Measurements from ENCODE around the gene CKAP5.

CKAP5 gene

GRCh38 chr11:46738887-46739286 lies 107.2 kb downstream of the CKAP5 start:
- peaks cover 28% of the 10 kb centered on the region for H3K36me3 ChIP-seq (ENCODE audit: control insufficient read depth, low read length)
- no peak overlapping the region for H3K27ac ChIP-seq (ENCODE audit: low read depth, low read length)
- no peaks in the 10 kb centered on the region for H3K9me2 ChIP-seq (replicated peaks; ENCODE audit: control insufficient read depth, low read length)
- no peaks in the 10 kb centered on the region for H3K79me2 ChIP-seq (ENCODE audit: control insufficient read depth, low read length)
- no peaks in the 10 kb centered on the region for H3K4me1 ChIP-seq (ENCODE audit: control insufficient read depth, low read length)
- no peaks in the 10 kb centered on the region for H4K20me1 ChIP-seq (ENCODE audit: control insufficient read depth, insufficient read depth, low read depth, low read length)
- H3F3A ChIP-seq (ENCODE audit: control insufficient read depth, insufficient read depth) = no peaks in the 10 kb centered on the region
- no peaks in the 10 kb centered on the region for H3K9me3 ChIP-seq (ENCODE audit: control insufficient read depth, insufficient read depth, low read length)
- H3K4me3 ChIP-seq (ENCODE audit: low read length) = no peak overlapping the region
- no peaks in the 10 kb centered on the region for H3K27me3 ChIP-seq (ENCODE audit: control insufficient read depth, low read length)
- no peak for TF ChIP-seq CTCF (IDR thresholded peaks at IDR 0.05; ENCODE audit: low read depth, low read length, poor library complexity, severe bottlenecking)
- TF ChIP-seq EZH2phosphoT487 (IDR thresholded peaks at IDR 0.05; ENCODE audit: borderline replicate concordance, low read length) = no peak
- H3K4me2 ChIP-seq (ENCODE audit: low read length) = no peak overlapping the region

- no peaks in the 10 kb centered on the region for H4K20me1 ChIP-seq (ENCODE audit: control insufficient read depth, insufficient read depth, low read depth, low read length)
- TF ChIP-seq CTCF (IDR thresholded peaks at IDR 0.05; ENCODE audit: low read depth, low read length, poor library complexity, severe bottlenecking) (no peak), EZH2phosphoT487 (IDR thresholded peaks at IDR 0.05; ENCODE audit: borderline replicate concordance, low read length) (no peak)
- no peaks in the 10 kb centered on the region for H3K9me3 ChIP-seq (ENCODE audit: control insufficient read depth, insufficient read depth, low read length)
- no peaks in the 10 kb centered on the region for H3F3A ChIP-seq (ENCODE audit: control insufficient read depth, insufficient read depth)
- H3K27ac ChIP-seq (ENCODE audit: low read depth, low read length) = no peak overlapping the region
- no peak overlapping the region for H3K4me3 ChIP-seq (ENCODE audit: low read length)
- H3K9me2 ChIP-seq (replicated peaks; ENCODE audit: control insufficient read depth, low read length) = no peaks in the 10 kb centered on the region
- no peaks in the 10 kb centered on the region for H3K4me1 ChIP-seq (ENCODE audit: control insufficient read depth, low read length)
- peaks cover 17% of the 10 kb centered on the region for H3K36me3 ChIP-seq (ENCODE audit: control insufficient read depth, low read length)
- H3K4me2 ChIP-seq (ENCODE audit: low read length) = no peak overlapping the region
- H3K27me3 ChIP-seq (ENCODE audit: control insufficient read depth, low read length) = no peaks in the 10 kb centered on the region
- no peaks in the 10 kb centered on the region for H3K79me2 ChIP-seq (ENCODE audit: control insufficient read depth, low read length)
Observed at GRCh38 chr11:46737699-46738098, 108.4 kb downstream of the CKAP5 start.

GRCh38 chr11:46736615-46737014 lies 109.5 kb downstream of the CKAP5 start:
- H3K4me3 ChIP-seq (ENCODE audit: low read length) = no peak overlapping the region
- no peaks in the 10 kb centered on the region for H3K79me2 ChIP-seq (ENCODE audit: control insufficient read depth, low read length)
- H3F3A ChIP-seq (ENCODE audit: control insufficient read depth, insufficient read depth) = no peaks in the 10 kb centered on the region
- H3K36me3 ChIP-seq (ENCODE audit: control insufficient read depth, low read length) = peaks cover 6% of the 10 kb centered on the region
- no peaks in the 10 kb centered on the region for H4K20me1 ChIP-seq (ENCODE audit: control insufficient read depth, insufficient read depth, low read depth, low read length)
- no peak overlapping the region for H3K27ac ChIP-seq (ENCODE audit: low read depth, low read length)
- no peak overlapping the region for H3K4me2 ChIP-seq (ENCODE audit: low read length)
- H3K9me2 ChIP-seq (replicated peaks; ENCODE audit: control insufficient read depth, low read length) = no peaks in the 10 kb centered on the region
- TF ChIP-seq CTCF (IDR thresholded peaks at IDR 0.05; ENCODE audit: low read depth, low read length, poor library complexity, severe bottlenecking) (no peak), EZH2phosphoT487 (IDR thresholded peaks at IDR 0.05; ENCODE audit: borderline replicate concordance, low read length) (no peak)
- H3K27me3 ChIP-seq (ENCODE audit: control insufficient read depth, low read length) = no peaks in the 10 kb centered on the region
- H3K9me3 ChIP-seq (ENCODE audit: control insufficient read depth, insufficient read depth, low read length) = no peaks in the 10 kb centered on the region
- H3K4me1 ChIP-seq (ENCODE audit: control insufficient read depth, low read length) = no peaks in the 10 kb centered on the region

GRCh38 chr11:46736146-46736545 lies 109.9 kb downstream of the CKAP5 start:
- Histone ChIP-seq H3K4me1 (ENCODE audit: control insufficient read depth, low read length) (no peaks in the 10 kb centered on the region), H3K9me2 (replicated peaks; ENCODE audit: control insufficient read depth, low read length) (no peaks in the 10 kb centered on the region), H3K4me3 (ENCODE audit: low read length) (no peak overlapping the region), H3F3A (ENCODE audit: control insufficient read depth, insufficient read depth) (no peaks in the 10 kb centered on the region), H3K9me3 (ENCODE audit: control insufficient read depth, insufficient read depth, low read length) (no peaks in the 10 kb centered on the region), H4K20me1 (ENCODE audit: control insufficient read depth, insufficient read depth, low read depth, low read length) (no peaks in the 10 kb centered on the region), H3K27ac (ENCODE audit: low read depth, low read length) (no peak overlapping the region), H3K4me2 (ENCODE audit: low read length) (no peak overlapping the region), H3K79me2 (ENCODE audit: control insufficient read depth, low read length) (no peaks in the 10 kb centered on the region), H3K36me3 (ENCODE audit: control insufficient read depth, low read length) (peaks cover 1% of the 10 kb centered on the region; the same call in 1 of the 2 replicates), H3K27me3 (ENCODE audit: control insufficient read depth, low read length) (no peaks in the 10 kb centered on the region)
- TF ChIP-seq EZH2phosphoT487 (IDR thresholded peaks at IDR 0.05; ENCODE audit: borderline replicate concordance, low read length) = no peak
- TF ChIP-seq CTCF (IDR thresholded peaks at IDR 0.05; ENCODE audit: low read depth, low read length, poor library complexity, severe bottlenecking) = no peak

Data from DOHH2 (cell line).